HepG2 (cell line): ENCODE results near the gene RHBDD3. TPM values are rescaled to one million over a fixed set of nuclear protein-coding genes. Genes with fewer than 3 reads are reported as not detected.

Source experiments
- EED ChIP-seq: sonication (generic); formaldehyde crosslinking; IDR thresholded peaks from 2 replicates; pipeline ENCODE4 v1.5.0; 2020; ENCODE audit warnings: mild to moderate bottlenecking, missing genetic modification reagents
- ELF1 ChIP-seq: sonication (generic); formaldehyde crosslinking; IDR thresholded peaks from 2 replicates; pipeline ENCODE4 v1.4.0; 2020; ENCODE audit warnings: missing genetic modification reagents
- ETV5 ChIP-seq: IDR thresholded peaks from 2 replicates; pipeline ENCODE4 v1.6.1; 2018; ENCODE audit warnings: missing biosample characterization, missing genetic modification reagents, inconsistent platforms, borderline replicate concordance
- JDP2 ChIP-seq: sonication (generic); formaldehyde crosslinking; IDR thresholded peaks from 2 replicates; pipeline ENCODE4 v1.8.1; 2022; ENCODE audit warnings: missing genetic modification reagents, borderline replicate concordance
- JUNB ChIP-seq: sonication (generic); formaldehyde crosslinking; IDR thresholded peaks from 2 replicates; pipeline ENCODE4 v1.8.0; 2022; ENCODE audit warnings: missing genetic modification reagents, mild to moderate bottlenecking, borderline replicate concordance
- MED13 ChIP-seq: sonication (generic); formaldehyde crosslinking; IDR thresholded peaks from 2 replicates; pipeline ENCODE4 v1.5.0; 2020; ENCODE audit warnings: missing genetic modification reagents
- MEIS1 ChIP-seq: sonication (generic); formaldehyde crosslinking; IDR thresholded peaks from 2 replicates; pipeline ENCODE4 v1.9.0; 2021; ENCODE audit warnings: mild to moderate bottlenecking, missing genetic modification reagents, moderate library complexity, borderline replicate concordance
- SP140L ChIP-seq: sonication (generic); formaldehyde crosslinking; IDR thresholded peaks from 2 replicates; pipeline ENCODE4 v1.4.0; 2020; ENCODE audit warnings: missing genetic modification reagents, borderline replicate concordance
- ZFP37 ChIP-seq: sonication (generic); formaldehyde crosslinking; IDR thresholded peaks from 2 replicates; pipeline ENCODE4 v1.4.0; 2020; ENCODE audit warnings: missing genetic modification reagents, borderline replicate concordance
- ZNF136 ChIP-seq: sonication (generic); formaldehyde crosslinking; IDR thresholded peaks from 2 replicates; pipeline ENCODE4 v1.8.1; 2022; ENCODE audit warnings: low read depth, mild to moderate bottlenecking, moderate library complexity, missing genetic modification reagents
- ZNF264 ChIP-seq: sonication (generic); formaldehyde crosslinking; IDR thresholded peaks from 2 replicates; pipeline ENCODE4 v1.4.0; 2020; ENCODE audit warnings: missing genetic modification reagents
- ZNF281 ChIP-seq: sonication (generic); formaldehyde crosslinking; IDR thresholded peaks from 2 replicates; pipeline ENCODE4 v1.4.0; 2020; ENCODE audit warnings: missing genetic modification reagents, borderline replicate concordance
- ZNF329 ChIP-seq: sonication (generic); formaldehyde crosslinking; IDR thresholded peaks from 2 replicates; pipeline ENCODE4 v1.9.0; 2021; ENCODE audit warnings: low read depth, mild to moderate bottlenecking, missing genetic modification reagents
- ZNF552 ChIP-seq: sonication (generic); formaldehyde crosslinking; IDR thresholded peaks from 2 replicates; pipeline ENCODE4 v1.9.0; 2022; ENCODE audit warnings: missing genetic modification reagents, mild to moderate bottlenecking, borderline replicate concordance
- ZNF652 ChIP-seq: IDR thresholded peaks from 2 replicates; pipeline ENCODE4 v1.6.1; 2016; ENCODE audit warnings: low read depth, borderline replicate concordance
- ZNF879 ChIP-seq: sonication (generic); formaldehyde crosslinking; IDR thresholded peaks from 2 replicates; pipeline ENCODE4 v1.8.1; 2023; ENCODE audit warnings: missing genetic modification reagents
- polyA plus RNA-seq, 8 experiments: library from polyadenylated mRNA; depleted of rRNA in 3 of 8; stranded (reverse) in 7 of 8; unstranded in 1 of 8; fragments of >200 nt; fragmentation: Illumina TruSeq in 4 of 8; extraction: Trizol in 4 of 8; gene quantifications; 2 replicates each; pipeline versions ENCODE4 v1.2.1 to v1.2.3, GENCODE V29; 2011 to 2016; ENCODE audit warnings: low read depth in 4 of 8, missing spikeins in 1 of 8, mixed read lengths in 1 of 8; ENCODE audit not compliant: insufficient read depth in 1 of 8
- total RNA-seq, 5 experiments: library from RNA; depleted of rRNA; stranded (reverse); fragments of >200 nt; fragmentation: Illumina TruSeq; extraction: Trizol; gene quantifications; 2 replicates each; pipeline ENCODE4 v1.2.3, GENCODE V29; 2016; ENCODE audit warnings: low read depth in 1 of 5
- TF ChIP-seq, protein P1 (sequence below): IDR thresholded peaks from 2 replicates; pipeline ENCODE4 v1.6.1; 2018; ENCODE audit warnings: missing genetic modification reagents, mild to moderate bottlenecking, missing compliant biosample characterization
- TF ChIP-seq, protein P2 (sequence below): sonication (generic); formaldehyde crosslinking; IDR thresholded peaks from 2 replicates; pipeline ENCODE4 v1.8.1; 2023; ENCODE audit warnings: mild to moderate bottlenecking, inconsistent platforms, moderate library complexity, missing genetic modification reagents, borderline replicate concordance
- TF ChIP-seq, protein P3 (sequence below): IDR thresholded peaks from 2 replicates; pipeline ENCODE4 v1.6.1; 2016; ENCODE audit warnings: low read depth, borderline replicate concordance
- TF ChIP-seq, protein P4 (sequence below): IDR thresholded peaks from 2 replicates; pipeline ENCODE4 v1.6.1; 2016

Gene RHBDD3
- total and polyA plus RNA-seq, 2 of the 13 experiments (the other 11 are each of a cell fraction or from before 2014, with no cell fraction given): 12.1 to 26.7 TPM

DNA sequence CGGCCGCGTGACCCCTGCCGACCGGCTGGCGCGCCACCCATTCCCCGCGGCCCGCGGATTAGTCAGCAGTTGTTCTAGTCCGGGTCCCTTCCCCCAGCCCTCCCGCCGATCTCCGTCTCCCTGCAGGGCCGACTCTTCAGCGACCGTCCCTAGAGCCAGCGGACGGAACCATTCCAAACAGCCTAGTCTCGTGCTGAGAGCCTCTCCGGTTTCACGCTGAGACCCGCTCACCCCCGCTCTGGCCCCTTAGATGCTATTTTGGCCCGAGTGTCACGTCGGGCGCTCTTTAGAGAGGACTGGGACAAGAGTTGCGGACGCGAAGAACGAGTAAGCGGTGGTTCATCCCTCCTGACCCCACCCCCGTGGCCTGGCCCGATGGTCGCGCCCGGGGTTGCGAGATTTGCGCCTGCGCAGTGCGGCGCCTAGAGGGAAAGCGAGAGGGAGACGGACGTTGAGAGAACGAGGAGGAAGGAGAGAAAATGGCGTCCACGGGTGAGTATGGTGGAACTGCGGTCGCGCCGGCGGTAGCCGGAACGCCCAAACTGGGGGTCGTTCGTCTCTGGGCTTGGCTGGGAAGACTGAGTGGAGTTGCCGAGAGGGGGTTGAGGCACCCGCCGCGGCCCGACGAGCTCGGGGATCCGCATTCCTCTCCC, at the start of gene RHBDD3, which contains the start of gene EWSR1 (continued):
- no peak for TF ChIP-seq ZNF879 (CRISPR knock-in tag)
- peak; percentile 72 for TF ChIP-seq ZNF136 (CRISPR knock-in tag)
- TF ChIP-seq ZFP37 (CRISPR knock-in tag): no peak
- peak; percentile 39; the same call in 1 of the 2 replicates for TF ChIP-seq ZNF652
- no peak for TF ChIP-seq EED
- TF ChIP-seq, protein P1, sequence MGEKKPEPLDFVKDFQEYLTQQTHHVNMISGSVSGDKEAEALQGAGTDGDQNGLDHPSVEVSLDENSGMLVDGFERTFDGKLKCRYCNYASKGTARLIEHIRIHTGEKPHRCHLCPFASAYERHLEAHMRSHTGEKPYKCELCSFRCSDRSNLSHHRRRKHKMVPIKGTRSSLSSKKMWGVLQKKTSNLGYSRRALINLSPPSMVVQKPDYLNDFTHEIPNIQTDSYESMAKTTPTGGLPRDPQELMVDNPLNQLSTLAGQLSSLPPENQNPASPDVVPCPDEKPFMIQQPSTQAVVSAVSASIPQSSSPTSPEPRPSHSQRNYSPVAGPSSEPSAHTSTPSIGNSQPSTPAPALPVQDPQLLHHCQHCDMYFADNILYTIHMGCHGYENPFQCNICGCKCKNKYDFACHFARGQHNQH (CRISPR knock-in tag): peak; percentile 65; the same call in 1 of the 2 replicates
- TF ChIP-seq JUNB (CRISPR knock-in tag): no peak
- TF ChIP-seq ELF1 (CRISPR knock-in tag): peak; percentile 19; the same call in 1 of the 2 replicates
- no peak; the same call in 1 of the 2 replicates for TF ChIP-seq ZNF329 (CRISPR knock-in tag)
- TF ChIP-seq ZNF264 (CRISPR knock-in tag): no peak
- no peak for TF ChIP-seq ETV5 (CRISPR knock-in tag)
- TF ChIP-seq MEIS1: 0 out of 2 replicates have a peak, but pooled peaks have one; percentile 28
- TF ChIP-seq ZNF552 (CRISPR knock-in tag): 0 out of 2 replicates have a peak, but pooled peaks have one; percentile 47
- TF ChIP-seq, protein P2, sequence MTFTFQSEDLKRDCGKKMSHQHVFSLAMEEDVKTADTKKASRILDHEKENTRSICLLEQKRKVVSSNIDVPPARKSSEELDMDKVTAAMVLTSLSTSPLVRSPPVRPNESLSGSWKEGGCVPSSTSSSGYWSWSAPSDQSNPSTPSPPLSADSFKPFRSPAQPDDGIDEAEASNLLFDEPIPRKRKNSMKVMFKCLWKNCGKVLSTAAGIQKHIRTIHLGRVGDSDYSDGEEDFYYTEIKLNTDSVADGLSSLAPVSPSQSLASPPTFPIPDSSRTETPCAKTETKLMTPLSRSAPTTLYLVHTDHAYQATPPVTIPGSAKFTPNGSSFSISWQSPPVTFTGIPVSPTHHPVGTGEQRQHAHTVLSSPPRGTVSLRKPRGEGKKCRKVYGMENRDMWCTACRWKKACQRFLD (CRISPR knock-in tag): peak; percentile 34; the same call in 1 of the 2 replicates
- TF ChIP-seq JDP2 (CRISPR knock-in tag): no peak
- TF ChIP-seq, protein P3, sequence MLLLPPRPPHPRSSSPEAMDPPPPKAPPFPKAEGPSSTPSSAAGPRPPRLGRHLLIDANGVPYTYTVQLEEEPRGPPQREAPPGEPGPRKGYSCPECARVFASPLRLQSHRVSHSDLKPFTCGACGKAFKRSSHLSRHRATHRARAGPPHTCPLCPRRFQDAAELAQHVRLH: peak; percentile 78; the same call in 1 of the 2 replicates
- TF ChIP-seq SP140L (CRISPR knock-in tag): no peak
- TF ChIP-seq MED13 (CRISPR knock-in tag): 0 out of 2 replicates have a peak, but pooled peaks have one; percentile 27
- TF ChIP-seq ZNF281 (CRISPR knock-in tag): peak; percentile 91
- TF ChIP-seq, protein P4, sequence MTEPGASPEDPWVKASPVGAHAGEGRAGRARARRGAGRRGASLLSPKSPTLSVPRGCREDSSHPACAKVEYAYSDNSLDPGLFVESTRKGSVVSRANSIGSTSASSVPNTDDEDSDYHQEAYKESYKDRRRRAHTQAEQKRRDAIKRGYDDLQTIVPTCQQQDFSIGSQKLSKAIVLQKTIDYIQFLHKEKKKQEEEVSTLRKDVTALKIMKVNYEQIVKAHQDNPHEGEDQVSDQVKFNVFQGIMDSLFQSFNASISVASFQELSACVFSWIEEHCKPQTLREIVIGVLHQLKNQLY: peak; percentile 13; the same call in 1 of the 2 replicates
